Measurements from ENCODE around the gene ACD.
A peak's percentile ranks its signal among the peaks of the same experiment; 100 is the strongest.

ACD gene

GRCh38 chr16:67675999-67676398 is 15.9 kb upstream of the ACD start:
- DNase-seq (ENCODE audit: low read depth), result no peak

- DNase-seq (ENCODE audit: low read depth), result no peak
Measured at GRCh38 chr16:67675579-67675935, 15.5 kb upstream of the ACD start.

GRCh38 chr16:67674851-67675578 is 15.0 kb upstream of the ACD start:
- DNase-seq (ENCODE audit: low read depth), result no peak

- no peak for DNase-seq (ENCODE audit: low read depth)
Measured at GRCh38 chr16:67673712-67674580, 13.9 kb upstream of the ACD start.

- no peak for DNase-seq (ENCODE audit: low read depth)
Measured at GRCh38 chr16:67672739-67673662, 12.9 kb upstream of the ACD start.

- no peak for DNase-seq (ENCODE audit: low read depth)
Measured at GRCh38 chr16:67672306-67672705, 12.2 kb upstream of the ACD start.

- no peak for DNase-seq (ENCODE audit: low read depth)
Measured at GRCh38 chr16:67669499-67670101, 9.5 kb upstream of the ACD start.

- no peak for DNase-seq (ENCODE audit: low read depth)
Measured at GRCh38 chr16:67668495-67669157, 8.6 kb upstream of the ACD start.

GRCh38 chr16:67667817-67668494 is 7.9 kb upstream of the ACD start:
- DNase-seq (ENCODE audit: low read depth), result peak; percentile 81

- no peak for DNase-seq (ENCODE audit: low read depth)
Measured at GRCh38 chr16:67667453-67667816, 7.4 kb upstream of the ACD start.

- no peak for DNase-seq (ENCODE audit: low read depth)
Measured at GRCh38 chr16:67666559-67667452, 6.7 kb upstream of the ACD start, which contains the start of the genes C16orf86 and ENKD1. TSS of gene C16orf86 (plus strand) at chr16:67666814. CDS start at chr16:67666971, 157 bp downstream. TSS of gene ENKD1 (minus strand) at chr16:67666750. CDS start at chr16:67666442, 308 bp downstream.

- DNase-seq (ENCODE audit: low read depth), result no peak
Measured at GRCh38 chr16:67666032-67666551, 6.0 kb upstream of the ACD start.

GRCh38 chr16:67665598-67665997 is 5.5 kb upstream of the ACD start:
- no peak for DNase-seq (ENCODE audit: low read depth)

GRCh38 chr16:67664871-67665270 is 4.8 kb upstream of the ACD start:
- no peak for DNase-seq (ENCODE audit: low read depth)

GRCh38 chr16:67664258-67664657 is 4.2 kb upstream of the ACD start:
- no peak for DNase-seq (ENCODE audit: low read depth)

- no peak for DNase-seq (ENCODE audit: low read depth)
Measured at GRCh38 chr16:67663877-67664222, 3.8 kb upstream of the ACD start.

GRCh38 chr16:67663151-67663876 is 3.3 kb upstream of the ACD start:
- no peak for DNase-seq (ENCODE audit: low read depth)

- DNase-seq (ENCODE audit: low read depth), result no peak
Measured at GRCh38 chr16:67662653-67663010, 2.6 kb upstream of the ACD start.

Measured in HS-27A (cell line).